Epithelial cell of esophagus (primary cell): ENCODE data around the gene CTNNA2.
A peak's percentile ranks its signal among the peaks of the same experiment; 100 is the strongest.

Source experiments
- DNase-seq: peaks from one replicate; pipeline ENCODE4 v3.0.0; 2010; ENCODE audit warnings: low read depth
- H3K4me3 ChIP-seq: 2 replicates; pipeline ENCODE4 v1.5.1; 2011; ENCODE audit warnings: mild to moderate bottlenecking, low read length, control low read depth
- TF ChIP-seq, protein P1 (sequence below): IDR thresholded peaks from 2 replicates; pipeline ENCODE4 v1.5.1; 2011; ENCODE audit warnings: low read depth, mild to moderate bottlenecking, low read length, control low read depth, inconsistent platforms; ENCODE audit not compliant: insufficient read depth; ENCODE audit errors: missing control alignments

Gene CTNNA2

DNA sequence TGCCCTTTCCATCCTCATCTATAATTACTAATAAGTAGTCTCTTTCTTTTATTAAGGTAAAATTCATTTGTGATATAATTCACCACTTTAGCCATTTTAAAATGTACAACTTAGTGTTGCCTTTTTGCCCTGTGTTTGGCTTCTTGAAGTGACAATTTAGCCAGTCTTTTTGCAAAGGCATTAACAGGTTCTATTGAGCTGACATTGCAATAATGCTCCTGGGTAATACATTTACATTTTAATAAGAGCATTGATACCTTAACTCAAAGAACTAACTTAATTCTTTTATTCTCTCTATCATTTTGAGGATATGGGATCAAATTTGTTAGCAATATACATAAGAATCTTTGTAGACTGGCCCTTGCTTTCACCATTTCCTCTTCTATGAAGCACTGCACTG lies 549.4 kb downstream of the CTNNA2 start:
- no peak for DNase-seq
- TF ChIP-seq, protein P1, sequence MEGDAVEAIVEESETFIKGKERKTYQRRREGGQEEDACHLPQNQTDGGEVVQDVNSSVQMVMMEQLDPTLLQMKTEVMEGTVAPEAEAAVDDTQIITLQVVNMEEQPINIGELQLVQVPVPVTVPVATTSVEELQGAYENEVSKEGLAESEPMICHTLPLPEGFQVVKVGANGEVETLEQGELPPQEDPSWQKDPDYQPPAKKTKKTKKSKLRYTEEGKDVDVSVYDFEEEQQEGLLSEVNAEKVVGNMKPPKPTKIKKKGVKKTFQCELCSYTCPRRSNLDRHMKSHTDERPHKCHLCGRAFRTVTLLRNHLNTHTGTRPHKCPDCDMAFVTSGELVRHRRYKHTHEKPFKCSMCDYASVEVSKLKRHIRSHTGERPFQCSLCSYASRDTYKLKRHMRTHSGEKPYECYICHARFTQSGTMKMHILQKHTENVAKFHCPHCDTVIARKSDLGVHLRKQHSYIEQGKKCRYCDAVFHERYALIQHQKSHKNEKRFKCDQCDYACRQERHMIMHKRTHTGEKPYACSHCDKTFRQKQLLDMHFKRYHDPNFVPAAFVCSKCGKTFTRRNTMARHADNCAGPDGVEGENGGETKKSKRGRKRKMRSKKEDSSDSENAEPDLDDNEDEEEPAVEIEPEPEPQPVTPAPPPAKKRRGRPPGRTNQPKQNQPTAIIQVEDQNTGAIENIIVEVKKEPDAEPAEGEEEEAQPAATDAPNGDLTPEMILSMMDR = no peak
- no peak overlapping the region for H3K4me3 ChIP-seq

DNA sequence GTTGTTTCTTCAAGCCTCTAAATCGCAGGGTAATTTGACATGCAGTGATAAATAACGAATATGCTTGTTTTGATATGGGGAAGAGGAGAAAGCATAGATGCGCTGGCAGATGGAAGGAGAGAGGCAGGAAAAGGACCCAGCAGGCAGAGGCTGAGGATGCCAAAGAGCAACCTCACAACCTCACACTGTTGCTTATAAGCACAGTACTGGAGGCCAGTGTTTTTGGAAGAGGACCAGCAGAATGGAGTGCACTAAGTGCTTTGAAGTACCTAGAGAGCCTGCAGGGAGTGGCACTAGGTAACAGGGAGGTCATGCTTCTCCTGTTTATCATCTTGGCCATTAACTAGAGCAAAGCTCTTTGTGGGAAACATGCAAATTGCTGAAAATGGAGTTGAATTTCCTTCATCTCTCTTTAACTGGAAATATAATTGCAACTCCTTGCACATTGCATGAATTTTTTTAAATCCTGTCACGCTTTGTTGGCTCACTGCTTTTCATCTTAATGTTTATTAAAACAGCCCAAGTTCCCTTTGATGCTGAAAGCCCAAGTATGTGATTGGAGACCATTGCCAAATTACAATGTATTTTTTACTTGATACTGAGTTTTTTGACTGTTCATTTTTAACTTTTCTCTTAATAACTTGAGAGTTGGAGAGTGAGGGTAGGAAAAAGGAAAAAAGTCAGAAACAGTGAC lies 555.3 kb downstream of the CTNNA2 start:
- TF ChIP-seq, protein P1 = no peak
- no peak for DNase-seq
- H3K4me3 ChIP-seq = no peak overlapping the region

DNA sequence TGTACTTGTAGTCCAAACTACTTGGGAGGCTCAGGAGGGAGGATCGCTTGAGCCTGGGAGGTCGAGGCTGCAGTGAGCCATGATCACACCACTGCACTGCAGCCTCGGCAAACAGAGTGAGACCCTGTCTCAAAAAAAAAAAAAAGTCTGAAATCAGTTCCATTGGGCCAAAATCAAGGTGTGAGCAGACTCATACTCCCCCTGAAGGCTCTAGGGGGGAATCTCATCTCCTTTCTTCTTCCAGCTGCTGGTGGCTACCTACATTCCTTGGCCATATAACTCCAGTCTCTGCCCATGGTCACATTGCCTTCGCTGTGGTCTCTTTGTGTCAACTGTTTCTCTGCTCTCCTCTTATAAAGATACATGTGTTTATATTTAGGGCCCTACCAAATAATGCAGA lies 557.7 kb downstream of the CTNNA2 start:
- no peak overlapping the region for H3K4me3 ChIP-seq
- no peak for DNase-seq
- TF ChIP-seq, protein P1 = no peak

DNA sequence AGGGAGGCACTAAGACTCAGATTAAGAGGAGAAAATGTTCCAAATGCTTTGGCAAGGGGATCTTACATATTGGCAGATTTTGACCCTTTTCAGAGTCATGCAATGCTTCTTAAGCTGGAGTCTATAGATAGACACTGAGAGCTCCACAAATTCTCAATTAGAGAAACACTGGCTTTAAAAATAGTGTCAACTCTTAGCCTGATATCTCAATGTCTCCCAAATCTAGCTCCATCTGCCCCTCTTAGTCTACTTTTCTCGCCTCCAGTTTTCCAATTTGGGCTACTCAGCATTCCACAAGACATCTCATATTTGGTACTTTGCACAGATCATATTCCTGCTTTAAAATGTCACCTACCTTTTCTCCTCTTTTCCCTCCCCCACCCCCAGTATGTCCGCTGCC lies 559.1 kb downstream of the CTNNA2 start:
- TF ChIP-seq, protein P1 = no peak
- no peak overlapping the region for H3K4me3 ChIP-seq
- no peak for DNase-seq

DNA sequence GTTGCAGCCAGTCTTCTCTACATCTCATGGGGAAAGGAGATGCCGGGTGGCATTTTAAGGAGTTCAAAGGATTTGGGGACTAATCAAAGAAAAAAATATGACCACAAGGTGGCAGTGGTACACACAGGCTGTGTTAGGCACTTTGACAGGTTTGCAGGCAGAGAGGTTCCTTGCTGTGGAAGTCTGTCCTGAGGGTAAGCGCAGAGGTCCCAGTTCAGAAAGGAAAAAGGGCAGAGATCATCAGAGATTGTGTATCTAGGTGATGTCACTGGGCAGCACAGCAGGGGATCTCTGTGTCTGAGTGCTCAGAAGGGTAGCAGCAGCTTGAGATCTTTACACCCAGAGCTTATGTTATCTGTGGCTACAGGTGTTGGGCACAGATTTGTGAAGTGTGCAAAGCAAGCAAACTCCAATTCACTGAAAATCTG lies 560.3 kb downstream of the CTNNA2 start:
- TF ChIP-seq, protein P1 = peak; percentile 72
- DNase-seq = peak; percentile 63
- H3K4me3 ChIP-seq = no peak overlapping the region

DNA sequence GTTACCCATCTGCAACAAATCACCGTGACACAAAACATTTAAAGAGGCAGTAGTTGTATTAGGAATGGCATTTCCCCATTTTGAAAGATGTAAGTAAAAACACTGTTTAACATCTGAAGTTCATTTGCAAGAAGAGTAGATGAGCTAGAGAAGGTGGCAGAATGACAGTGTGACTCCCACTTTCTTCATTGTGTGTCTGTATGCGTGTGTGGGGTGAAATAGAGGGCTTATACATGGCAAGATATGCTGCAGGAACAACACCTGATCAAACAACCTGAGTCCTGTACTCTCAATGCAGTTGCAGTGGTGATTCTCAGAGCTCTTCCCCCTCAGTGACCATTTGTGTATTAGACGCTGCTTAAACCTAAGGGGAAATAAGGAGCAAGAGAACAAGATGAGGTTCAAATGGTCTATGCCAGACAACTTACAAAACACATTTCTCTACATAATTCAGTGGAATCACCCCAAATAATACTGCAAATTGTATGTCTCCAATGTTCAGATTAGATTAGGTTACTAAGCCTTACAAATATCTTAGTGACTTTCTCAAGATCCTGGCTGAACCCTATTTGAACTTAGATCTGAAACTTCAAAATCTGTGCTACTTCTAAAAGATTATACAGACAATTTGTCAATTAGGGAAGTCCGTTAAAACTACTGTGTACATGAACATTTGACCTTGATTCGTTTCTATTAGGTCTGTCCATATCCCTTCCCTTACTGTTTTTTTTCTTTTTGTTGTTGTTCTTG lies 561.6 kb downstream of the CTNNA2 start:
- DNase-seq = no peak
- TF ChIP-seq, protein P1 = no peak
- no peak overlapping the region for H3K4me3 ChIP-seq
